HepG2 (cell line): ENCODE data around the gene PHIP. TPM values are rescaled to one million over a fixed set of nuclear protein-coding genes. Genes with fewer than 3 reads are reported as not detected.

Experiments
- ASH2L ChIP-seq: fragments of 300-600, 200-600 bp; sonication (generic); IDR thresholded peaks from 2 replicates; pipeline ENCODE4 v1.7.0; 2017; ENCODE audit warnings: low read depth, mild to moderate bottlenecking, moderate library complexity, mixed read lengths, low read length; ENCODE audit not compliant: insufficient read length
- EED ChIP-seq: sonication (generic); formaldehyde crosslinking; IDR thresholded peaks from 2 replicates; pipeline ENCODE4 v1.5.0; 2020; ENCODE audit warnings: mild to moderate bottlenecking, missing genetic modification reagents
- KDM5A ChIP-seq: fragments of 200-600 bp; sonication (generic); IDR thresholded peaks from 2 replicates; pipeline ENCODE4 v1.7.0; 2018; ENCODE audit warnings: antibody characterized with exemption, mild to moderate bottlenecking, low read length, borderline replicate concordance
- KMT2B ChIP-seq: IDR thresholded peaks from 2 replicates; pipeline ENCODE4 v1.6.1; 2016; ENCODE audit warnings: missing genetic modification reagents, missing compliant biosample characterization
- PITX1 ChIP-seq: sonication (generic); formaldehyde crosslinking; IDR thresholded peaks from 2 replicates; pipeline ENCODE4 v1.5.1; 2020; ENCODE audit warnings: mild to moderate bottlenecking, missing genetic modification reagents
- ZBTB38 ChIP-seq: sonication (generic); formaldehyde crosslinking; IDR thresholded peaks from 2 replicates; pipeline ENCODE4 v1.5.1; 2020; ENCODE audit warnings: mild to moderate bottlenecking, missing genetic modification reagents
- ZFP1 ChIP-seq: IDR thresholded peaks from 2 replicates; pipeline ENCODE4 v1.6.1; 2016
- ZNF382 ChIP-seq: sonication (generic); formaldehyde crosslinking; IDR thresholded peaks from 2 replicates; pipeline ENCODE4 v1.5.0; 2020; ENCODE audit warnings: missing genetic modification reagents, mild to moderate bottlenecking, borderline replicate concordance
- ZNF441 ChIP-seq: sonication (generic); formaldehyde crosslinking; IDR thresholded peaks from 2 replicates; pipeline ENCODE4 v1.7.0; 2021; ENCODE audit warnings: missing genetic modification reagents, borderline replicate concordance
- ZNF543 ChIP-seq: sonication (generic); formaldehyde crosslinking; IDR thresholded peaks from 2 replicates; pipeline ENCODE4 v1.4.0; 2020; ENCODE audit warnings: mild to moderate bottlenecking, missing genetic modification reagents
- ZNF605 ChIP-seq: sonication (generic); formaldehyde crosslinking; IDR thresholded peaks from 2 replicates; pipeline ENCODE4 v1.8.0; 2022; ENCODE audit warnings: mild to moderate bottlenecking, missing genetic modification reagents
- ZNF737 ChIP-seq: sonication (generic); formaldehyde crosslinking; IDR thresholded peaks from 2 replicates; pipeline ENCODE4 v1.5.0; 2020; ENCODE audit warnings: missing genetic modification reagents, mild to moderate bottlenecking, borderline replicate concordance
- ZNF761 ChIP-seq: sonication (generic); formaldehyde crosslinking; conservative IDR thresholded peaks from 2 replicates; pipeline ENCODE4 v1.4.0; 2020; ENCODE audit warnings: mild to moderate bottlenecking, missing genetic modification reagents
- ZNF768 ChIP-seq: sonication (generic); formaldehyde crosslinking; IDR thresholded peaks from 2 replicates; pipeline ENCODE4 v1.4.0; 2020; ENCODE audit warnings: missing genetic modification reagents
- polyA plus RNA-seq, 8 experiments: library from polyadenylated mRNA; depleted of rRNA in 3 of 8; stranded (reverse) in 7 of 8; unstranded in 1 of 8; fragments of >200 nt; fragmentation: Illumina TruSeq in 4 of 8; extraction: Trizol in 4 of 8; gene quantifications; 2 replicates each; pipeline versions ENCODE4 v1.2.1 to v1.2.3, GENCODE V29; 2011 to 2016; ENCODE audit warnings: low read depth in 4 of 8, missing spikeins in 1 of 8, mixed read lengths in 1 of 8; ENCODE audit not compliant: insufficient read depth in 1 of 8
- total RNA-seq, 5 experiments: library from RNA; depleted of rRNA; stranded (reverse); fragments of >200 nt; fragmentation: Illumina TruSeq; extraction: Trizol; gene quantifications; 2 replicates each; pipeline ENCODE4 v1.2.3, GENCODE V29; 2016; ENCODE audit warnings: low read depth in 1 of 5
- TF ChIP-seq, protein P1 (sequence below): sonication (generic); formaldehyde crosslinking; IDR thresholded peaks from 2 replicates; pipeline ENCODE4 v1.4.0; 2020; ENCODE audit warnings: missing genetic modification reagents, borderline replicate concordance
- TF ChIP-seq, protein P2 (sequence below): IDR thresholded peaks from 2 replicates; pipeline ENCODE4 v1.6.1; 2012; ENCODE audit warnings: low read length, improper control_type of control experiment
- TF ChIP-seq, protein P3 (sequence below): sonication (generic); formaldehyde crosslinking; IDR thresholded peaks from 2 replicates; pipeline ENCODE4 v1.5.0; 2020; ENCODE audit warnings: mild to moderate bottlenecking, missing genetic modification reagents, moderate library complexity
- TF ChIP-seq, protein P4 (sequence below): sonication (generic); formaldehyde crosslinking; IDR thresholded peaks from 2 replicates; pipeline ENCODE4 v1.4.0; 2020; ENCODE audit warnings: low read depth, mild to moderate bottlenecking, missing genetic modification reagents
- TF ChIP-seq, protein P5 (sequence below): sonication (generic); formaldehyde crosslinking; IDR thresholded peaks from 2 replicates; pipeline ENCODE4 v1.8.1; 2023; ENCODE audit warnings: mild to moderate bottlenecking, missing genetic modification reagents

PHIP gene
- total and polyA plus RNA-seq, 2 of the 13 experiments (the other 11 are each of a cell fraction or from before 2014, with no cell fraction given), result 6.5 to 23.5 TPM

DNA sequence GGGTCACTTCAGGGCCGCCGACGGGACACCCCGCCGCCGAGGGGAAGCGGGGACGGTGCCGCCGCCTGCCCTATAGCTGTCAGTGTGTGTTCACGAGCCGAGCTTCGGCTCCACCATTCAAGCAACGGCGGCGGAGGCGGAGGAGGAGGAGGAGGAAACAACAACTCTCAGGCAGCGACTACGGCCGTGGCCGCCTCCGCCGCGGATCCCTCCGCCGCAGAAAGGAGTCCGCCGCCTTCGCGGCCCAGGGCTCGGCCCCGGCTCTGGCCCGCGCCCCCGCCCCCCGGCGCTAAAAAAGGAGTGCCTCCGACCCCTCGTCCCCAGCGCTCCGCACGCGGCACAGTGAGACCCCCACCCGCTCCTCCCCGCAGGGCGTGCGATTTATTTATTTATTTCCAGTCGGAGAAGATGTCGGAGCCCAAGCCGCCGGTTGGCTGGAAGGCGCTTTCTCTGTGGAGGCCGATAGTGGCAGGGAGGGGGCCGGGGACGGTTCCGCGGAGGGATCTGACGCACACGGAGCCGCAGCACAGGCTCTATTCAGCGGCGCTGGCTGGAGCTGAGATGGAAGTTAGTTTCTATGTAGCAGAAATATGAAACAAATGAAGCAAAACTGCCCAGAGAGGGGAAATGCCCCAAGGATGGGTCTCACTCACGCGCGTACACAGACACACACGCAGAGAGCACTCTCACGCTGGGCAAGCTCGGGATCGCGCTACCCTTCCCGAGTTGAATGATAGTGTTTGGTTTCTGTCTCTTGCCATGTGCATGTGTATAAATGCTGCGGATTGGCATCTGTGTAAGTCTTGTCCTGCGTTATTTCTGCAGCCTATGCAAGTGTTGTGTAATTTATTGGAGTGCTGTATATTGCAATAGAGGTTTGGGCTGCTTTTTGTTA, at the start of gene PHIP (continued):
- TF ChIP-seq ZNF441, result no peak
- TF ChIP-seq KDM5A, result peak; percentile 55; the same call in 1 of the 2 replicates
- peak; percentile 70 for TF ChIP-seq ZNF605 (CRISPR knock-in tag)
- TF ChIP-seq ZFP1 (CRISPR knock-in tag), result peak; percentile 31; the same call in 1 of the 2 replicates
- TF ChIP-seq EED (CRISPR knock-in tag), result peak; percentile 58; the same call in 1 of the 2 replicates
- peak; percentile 91 for TF ChIP-seq KMT2B
- peak; percentile 24; the same call in 1 of the 2 replicates for TF ChIP-seq ZBTB38 (CRISPR knock-in tag)
- TF ChIP-seq ASH2L, result peak; percentile 99
- TF ChIP-seq, protein P1, sequence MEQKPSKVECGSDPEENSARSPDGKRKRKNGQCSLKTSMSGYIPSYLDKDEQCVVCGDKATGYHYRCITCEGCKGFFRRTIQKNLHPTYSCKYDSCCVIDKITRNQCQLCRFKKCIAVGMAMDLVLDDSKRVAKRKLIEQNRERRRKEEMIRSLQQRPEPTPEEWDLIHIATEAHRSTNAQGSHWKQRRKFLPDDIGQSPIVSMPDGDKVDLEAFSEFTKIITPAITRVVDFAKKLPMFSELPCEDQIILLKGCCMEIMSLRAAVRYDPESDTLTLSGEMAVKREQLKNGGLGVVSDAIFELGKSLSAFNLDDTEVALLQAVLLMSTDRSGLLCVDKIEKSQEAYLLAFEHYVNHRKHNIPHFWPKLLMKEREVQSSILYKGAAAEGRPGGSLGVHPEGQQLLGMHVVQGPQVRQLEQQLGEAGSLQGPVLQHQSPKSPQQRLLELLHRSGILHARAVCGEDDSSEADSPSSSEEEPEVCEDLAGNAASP (CRISPR knock-in tag), result 0 out of 2 replicates have a peak, but pooled peaks have one; percentile 13
- peak; percentile 73; the same call in 1 of the 2 replicates for TF ChIP-seq ZNF768
- TF ChIP-seq, protein P2, sequence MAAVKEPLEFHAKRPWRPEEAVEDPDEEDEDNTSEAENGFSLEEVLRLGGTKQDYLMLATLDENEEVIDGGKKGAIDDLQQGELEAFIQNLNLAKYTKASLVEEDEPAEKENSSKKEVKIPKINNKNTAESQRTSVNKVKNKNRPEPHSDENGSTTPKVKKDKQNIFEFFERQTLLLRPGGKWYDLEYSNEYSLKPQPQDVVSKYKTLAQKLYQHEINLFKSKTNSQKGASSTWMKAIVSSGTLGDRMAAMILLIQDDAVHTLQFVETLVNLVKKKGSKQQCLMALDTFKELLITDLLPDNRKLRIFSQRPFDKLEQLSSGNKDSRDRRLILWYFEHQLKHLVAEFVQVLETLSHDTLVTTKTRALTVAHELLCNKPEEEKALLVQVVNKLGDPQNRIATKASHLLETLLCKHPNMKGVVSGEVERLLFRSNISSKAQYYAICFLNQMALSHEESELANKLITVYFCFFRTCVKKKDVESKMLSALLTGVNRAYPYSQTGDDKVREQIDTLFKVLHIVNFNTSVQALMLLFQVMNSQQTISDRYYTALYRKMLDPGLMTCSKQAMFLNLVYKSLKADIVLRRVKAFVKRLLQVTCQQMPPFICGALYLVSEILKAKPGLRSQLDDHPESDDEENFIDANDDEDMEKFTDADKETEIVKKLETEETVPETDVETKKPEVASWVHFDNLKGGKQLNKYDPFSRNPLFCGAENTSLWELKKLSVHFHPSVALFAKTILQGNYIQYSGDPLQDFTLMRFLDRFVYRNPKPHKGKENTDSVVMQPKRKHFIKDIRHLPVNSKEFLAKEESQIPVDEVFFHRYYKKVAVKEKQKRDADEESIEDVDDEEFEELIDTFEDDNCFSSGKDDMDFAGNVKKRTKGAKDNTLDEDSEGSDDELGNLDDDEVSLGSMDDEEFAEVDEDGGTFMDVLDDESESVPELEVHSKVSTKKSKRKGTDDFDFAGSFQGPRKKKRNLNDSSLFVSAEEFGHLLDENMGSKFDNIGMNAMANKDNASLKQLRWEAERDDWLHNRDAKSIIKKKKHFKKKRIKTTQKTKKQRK, result no peak
- no peak; the same call in 1 of the 2 replicates for TF ChIP-seq ZNF737
- no peak for TF ChIP-seq ZNF761 (CRISPR knock-in tag)
- no peak for TF ChIP-seq ZNF382 (CRISPR knock-in tag)
- TF ChIP-seq, protein P3, sequence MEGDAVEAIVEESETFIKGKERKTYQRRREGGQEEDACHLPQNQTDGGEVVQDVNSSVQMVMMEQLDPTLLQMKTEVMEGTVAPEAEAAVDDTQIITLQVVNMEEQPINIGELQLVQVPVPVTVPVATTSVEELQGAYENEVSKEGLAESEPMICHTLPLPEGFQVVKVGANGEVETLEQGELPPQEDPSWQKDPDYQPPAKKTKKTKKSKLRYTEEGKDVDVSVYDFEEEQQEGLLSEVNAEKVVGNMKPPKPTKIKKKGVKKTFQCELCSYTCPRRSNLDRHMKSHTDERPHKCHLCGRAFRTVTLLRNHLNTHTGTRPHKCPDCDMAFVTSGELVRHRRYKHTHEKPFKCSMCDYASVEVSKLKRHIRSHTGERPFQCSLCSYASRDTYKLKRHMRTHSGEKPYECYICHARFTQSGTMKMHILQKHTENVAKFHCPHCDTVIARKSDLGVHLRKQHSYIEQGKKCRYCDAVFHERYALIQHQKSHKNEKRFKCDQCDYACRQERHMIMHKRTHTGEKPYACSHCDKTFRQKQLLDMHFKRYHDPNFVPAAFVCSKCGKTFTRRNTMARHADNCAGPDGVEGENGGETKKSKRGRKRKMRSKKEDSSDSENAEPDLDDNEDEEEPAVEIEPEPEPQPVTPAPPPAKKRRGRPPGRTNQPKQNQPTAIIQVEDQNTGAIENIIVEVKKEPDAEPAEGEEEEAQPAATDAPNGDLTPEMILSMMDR, result 0 out of 2 replicates have a peak, but pooled peaks have one; percentile 11
- TF ChIP-seq PITX1, result peak; percentile 46; the same call in 1 of the 2 replicates
- TF ChIP-seq, protein P4, sequence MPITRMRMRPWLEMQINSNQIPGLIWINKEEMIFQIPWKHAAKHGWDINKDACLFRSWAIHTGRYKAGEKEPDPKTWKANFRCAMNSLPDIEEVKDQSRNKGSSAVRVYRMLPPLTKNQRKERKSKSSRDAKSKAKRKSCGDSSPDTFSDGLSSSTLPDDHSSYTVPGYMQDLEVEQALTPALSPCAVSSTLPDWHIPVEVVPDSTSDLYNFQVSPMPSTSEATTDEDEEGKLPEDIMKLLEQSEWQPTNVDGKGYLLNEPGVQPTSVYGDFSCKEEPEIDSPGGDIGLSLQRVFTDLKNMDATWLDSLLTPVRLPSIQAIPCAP (CRISPR knock-in tag), result no peak
- peak; percentile 44; the same call in 1 of the 2 replicates for TF ChIP-seq ZNF543 (CRISPR knock-in tag)
- TF ChIP-seq, protein P5, sequence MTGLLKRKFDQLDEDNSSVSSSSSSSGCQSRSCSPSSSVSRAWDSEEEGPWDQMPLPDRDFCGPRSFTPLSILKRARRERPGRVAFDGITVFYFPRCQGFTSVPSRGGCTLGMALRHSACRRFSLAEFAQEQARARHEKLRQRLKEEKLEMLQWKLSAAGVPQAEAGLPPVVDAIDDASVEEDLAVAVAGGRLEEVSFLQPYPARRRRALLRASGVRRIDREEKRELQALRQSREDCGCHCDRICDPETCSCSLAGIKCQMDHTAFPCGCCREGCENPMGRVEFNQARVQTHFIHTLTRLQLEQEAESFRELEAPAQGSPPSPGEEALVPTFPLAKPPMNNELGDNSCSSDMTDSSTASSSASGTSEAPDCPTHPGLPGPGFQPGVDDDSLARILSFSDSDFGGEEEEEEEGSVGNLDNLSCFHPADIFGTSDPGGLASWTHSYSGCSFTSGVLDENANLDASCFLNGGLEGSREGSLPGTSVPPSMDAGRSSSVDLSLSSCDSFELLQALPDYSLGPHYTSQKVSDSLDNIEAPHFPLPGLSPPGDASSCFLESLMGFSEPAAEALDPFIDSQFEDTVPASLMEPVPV (CRISPR knock-in tag), result peak; percentile 87; the same call in 1 of the 2 replicates
